ENCODE measurements around the gene IGSF9.
A peak's percentile ranks its signal among the peaks of the same experiment; 100 is the strongest.

Gene IGSF9

DNA sequence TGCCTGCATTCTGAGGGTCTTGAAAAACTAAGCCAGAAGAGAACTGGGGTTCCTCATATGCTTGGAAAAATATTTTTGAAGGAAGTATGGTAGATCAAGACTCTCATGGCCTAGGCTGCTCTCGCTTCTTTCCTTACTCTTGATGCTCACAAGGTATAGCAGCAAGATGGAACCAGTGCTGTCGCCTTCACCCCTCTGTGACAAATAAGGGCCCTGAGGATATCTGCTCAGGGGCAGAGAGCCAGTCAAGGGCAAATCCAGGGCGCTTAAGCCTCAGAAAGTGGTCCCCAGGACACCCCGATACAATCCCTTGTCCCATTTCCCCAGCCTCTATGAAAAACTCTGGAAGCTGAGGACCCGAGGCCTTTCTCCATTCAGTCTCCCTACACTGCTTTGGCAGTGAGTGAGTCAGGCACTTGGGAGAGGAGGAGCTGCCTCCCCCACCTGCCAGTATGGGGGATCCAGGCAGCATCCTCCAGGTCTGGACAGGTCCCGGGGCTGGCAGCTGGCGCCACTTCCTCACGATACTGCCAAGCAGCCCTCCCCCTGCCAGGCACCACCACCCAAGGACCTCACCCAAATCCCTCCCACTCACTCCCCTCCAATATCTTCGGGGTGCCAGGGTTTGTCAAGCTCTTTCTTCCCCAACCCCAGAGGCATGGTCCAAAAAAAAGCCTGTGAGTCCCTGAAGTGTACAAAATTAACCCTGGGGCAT, 1.3 kb downstream of the IGSF9 start:
- no peak for DNase-seq

- DNase-seq, result no peak
These were observed 2.2 kb downstream of the IGSF9 start for GRCh38 chr1:159943278-159943640.

DNA sequence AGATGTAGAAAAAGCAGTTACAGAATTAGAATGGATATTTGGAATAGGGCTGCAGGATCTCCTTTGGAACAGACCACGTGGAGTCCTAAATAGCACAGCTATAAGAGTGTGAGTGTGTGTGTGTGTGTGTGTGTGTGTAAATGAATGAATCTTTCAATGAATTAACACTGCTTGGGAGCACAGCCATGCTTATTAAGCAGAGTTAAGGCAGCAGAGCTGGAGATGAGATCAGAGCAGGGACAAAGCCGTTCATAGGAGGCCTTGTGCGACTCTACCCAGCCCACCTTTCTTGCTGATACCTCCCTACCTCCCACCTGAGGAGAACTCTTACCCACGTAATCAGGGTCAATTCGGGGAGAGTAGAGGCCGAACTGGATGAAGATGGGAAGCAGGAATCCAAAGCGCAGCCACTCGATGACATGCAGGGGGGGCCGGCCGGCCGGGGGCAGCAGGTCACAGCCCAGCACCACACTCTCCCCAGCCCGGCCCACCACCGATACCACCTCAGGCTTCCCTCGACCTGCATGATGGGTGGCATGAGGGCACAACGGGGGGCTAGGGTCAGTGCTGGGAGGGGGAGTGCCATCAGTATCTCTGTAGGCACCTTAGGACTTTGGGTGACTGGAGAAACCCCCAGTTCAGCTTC, 2.7 kb downstream of the IGSF9 start:
- DNase-seq, result no peak

GRCh38 chr1:159941591-159942560, 3.5 kb downstream of the IGSF9 start:
- DNase-seq, result no peak

- DNase-seq, result no peak
These were observed 4.3 kb downstream of the IGSF9 start for GRCh38 chr1:159941141-159941540.

DNA sequence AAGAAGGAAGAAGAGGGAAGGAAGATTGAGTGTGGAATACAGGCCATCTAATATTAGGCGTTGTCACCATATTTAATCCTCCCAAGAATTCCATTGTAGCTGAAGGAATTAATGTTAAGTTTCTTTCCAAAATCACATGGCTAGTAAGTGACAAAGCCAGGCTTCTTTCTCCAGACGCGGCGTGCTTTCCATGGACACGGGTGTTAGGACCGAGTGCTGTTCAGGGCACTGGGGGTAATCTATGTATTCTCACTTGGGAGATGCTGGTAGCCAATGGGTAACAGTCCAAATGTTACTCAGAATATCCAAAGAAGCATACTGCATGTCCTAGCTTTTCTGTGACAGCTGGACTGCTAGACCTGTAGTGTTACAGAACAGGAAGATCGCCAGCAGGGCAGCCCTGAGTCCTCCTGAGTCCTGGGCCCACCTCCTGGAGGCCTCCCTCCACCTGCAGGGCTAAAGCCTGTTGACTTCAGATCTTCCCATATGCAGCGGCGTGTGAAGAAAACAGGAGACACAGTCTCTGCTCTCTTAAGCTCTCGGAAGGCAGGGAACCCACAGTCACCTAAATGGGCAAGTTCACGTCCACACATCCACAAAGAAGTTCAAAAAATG, 5.3 kb downstream of the IGSF9 start:
- no peak for DNase-seq

- no peak for DNase-seq
These were observed 5.8 kb downstream of the IGSF9 start for GRCh38 chr1:159939678-159940002.

GRCh38 chr1:159938905-159939677, 6.3 kb downstream of the IGSF9 start:
- no peak for DNase-seq

- no peak for DNase-seq
These were observed 7.1 kb downstream of the IGSF9 start for GRCh38 chr1:159938211-159938852.

DNA sequence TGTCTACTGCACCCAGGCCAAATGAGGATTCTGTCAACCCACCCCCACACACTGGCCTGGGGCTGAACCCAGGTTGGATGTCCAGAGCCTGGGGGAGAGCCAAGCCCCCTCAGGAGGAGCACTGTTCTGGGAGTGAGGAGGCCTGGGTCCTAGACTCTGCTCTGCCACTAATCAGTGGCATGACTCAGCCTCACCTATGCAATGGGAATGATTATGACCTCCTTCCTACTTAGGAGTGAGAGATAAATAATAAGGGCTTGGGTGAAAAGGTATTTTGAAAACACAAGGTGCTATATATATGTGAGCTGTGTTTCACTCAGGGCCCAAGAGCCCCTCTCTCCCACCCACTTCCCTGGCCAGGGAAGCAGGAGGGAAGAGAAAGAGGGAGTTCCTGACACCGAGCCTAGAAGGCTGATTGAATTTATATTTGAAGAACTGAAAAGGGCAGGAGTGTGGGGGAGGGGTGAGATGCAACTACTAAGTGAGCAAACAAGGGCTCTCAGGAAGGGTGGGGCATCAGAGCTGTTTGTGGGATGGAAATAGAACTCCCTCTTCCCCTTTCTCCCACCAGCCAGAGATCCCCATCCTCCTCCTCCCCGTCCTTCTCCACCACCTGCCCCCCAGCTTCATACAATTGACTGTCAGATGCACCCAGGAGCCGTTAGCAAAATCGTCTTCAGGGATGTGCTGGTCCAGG, 8.2 kb downstream of the IGSF9 start:
- DNase-seq, result no peak

DNA sequence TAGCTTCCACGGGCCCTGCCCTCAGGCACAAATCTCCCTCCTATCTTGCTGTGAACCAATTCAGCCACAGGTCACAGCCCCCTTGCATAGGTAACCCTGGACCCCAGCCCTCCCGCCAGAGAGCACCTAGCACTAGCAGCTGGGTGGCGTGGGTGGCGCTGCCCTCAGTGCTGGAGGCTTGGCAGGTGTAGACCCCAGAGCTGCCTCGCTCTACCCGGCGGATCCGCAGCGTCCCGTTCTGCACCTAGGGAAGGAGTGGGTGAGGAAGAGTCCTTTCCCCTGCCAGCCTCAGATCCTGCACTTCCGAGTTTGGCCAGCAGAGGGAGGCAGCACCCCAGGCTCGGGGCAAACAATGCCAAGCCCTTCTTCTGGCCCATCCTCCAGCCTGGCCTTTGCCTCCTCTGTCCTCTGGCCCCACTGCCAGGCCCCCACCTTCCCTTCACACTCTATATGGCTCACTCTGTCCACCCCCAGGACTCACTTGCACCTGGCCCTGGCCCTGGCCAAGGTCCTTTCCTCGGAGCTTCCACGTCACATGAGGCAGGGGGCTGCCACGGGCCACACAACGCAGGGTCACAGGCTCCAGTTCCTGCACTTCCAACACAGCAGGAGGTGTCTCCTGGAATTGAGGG, 9.0 kb downstream of the IGSF9 start:
- peak; percentile 9 for DNase-seq

- DNase-seq, result no peak
These were observed 9.6 kb downstream of the IGSF9 start for GRCh38 chr1:159935719-159936272.

GRCh38 chr1:159935305-159935704, 10.1 kb downstream of the IGSF9 start:
- DNase-seq, result no peak

- DNase-seq, result no peak
These were observed 11.0 kb downstream of the IGSF9 start for GRCh38 chr1:159934136-159935039.

DNA sequence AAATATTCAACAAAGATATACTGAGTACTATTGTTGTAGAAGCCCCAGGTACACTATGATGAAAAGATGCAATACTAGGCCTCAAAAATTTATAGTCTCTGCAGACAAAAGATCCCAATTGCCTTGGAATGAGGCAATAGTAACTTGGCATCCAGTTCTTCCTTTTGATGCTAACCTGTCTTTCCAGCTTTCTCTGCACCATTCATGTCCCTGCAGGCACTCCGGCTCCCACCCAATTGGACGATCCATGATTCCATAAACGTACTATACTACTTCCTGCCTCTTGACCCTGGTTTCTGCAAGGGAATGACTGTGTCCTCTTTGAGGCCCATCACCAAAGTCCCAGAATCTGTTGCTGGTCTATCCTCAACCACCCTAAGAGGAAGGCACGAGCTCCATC, 12.1 kb downstream of the IGSF9 start:
- DNase-seq, result no peak

DNA sequence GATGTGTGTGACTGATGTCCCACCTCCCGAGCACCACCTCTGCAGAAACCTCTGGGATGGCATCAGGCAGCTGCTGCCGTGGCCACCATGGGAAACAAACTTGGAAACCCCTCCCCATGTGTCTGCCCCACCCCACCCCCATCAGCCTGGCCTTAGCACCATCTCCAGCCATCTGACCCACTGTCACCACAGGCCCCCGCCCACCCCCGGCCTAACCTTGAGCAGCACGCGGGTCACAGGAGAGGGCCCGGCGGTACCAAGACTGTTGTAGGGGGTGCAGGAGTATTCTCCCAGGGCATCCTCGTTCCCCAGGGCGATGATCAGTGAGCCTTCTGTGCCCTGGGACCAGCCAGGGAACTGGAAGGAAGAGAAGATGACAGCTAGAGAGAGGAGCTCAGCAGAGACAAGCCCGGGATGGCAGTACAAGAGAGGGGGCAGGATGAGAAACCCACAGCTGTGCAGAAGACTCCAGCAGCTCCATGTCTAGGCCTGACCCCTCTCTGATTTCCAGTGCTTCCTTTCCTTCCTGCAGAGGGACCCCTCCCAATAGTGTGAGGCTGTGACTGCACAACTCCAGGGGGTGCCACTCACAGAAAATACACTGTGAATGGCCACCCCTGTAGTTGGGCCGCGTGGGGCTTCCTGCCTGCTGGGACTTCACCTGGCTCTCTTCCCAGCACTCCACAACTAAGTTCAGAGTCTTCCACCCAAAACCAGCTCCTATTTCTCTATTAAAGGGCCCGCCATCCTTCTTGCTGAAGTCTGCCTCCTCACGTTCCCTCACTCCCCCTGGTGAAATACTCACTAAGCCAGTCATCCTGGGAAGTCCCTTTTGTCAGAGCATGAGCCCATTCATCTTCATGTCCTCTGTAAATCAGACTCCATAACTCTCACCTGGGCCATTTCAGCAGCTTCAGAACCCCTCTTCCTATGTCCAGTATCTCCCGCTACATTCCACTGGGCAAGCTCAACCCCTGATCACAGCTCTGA, 12.8 kb downstream of the IGSF9 start:
- DNase-seq, result no peak

GRCh38 chr1:159931795-159932173, 13.6 kb downstream of the IGSF9 start:
- no peak for DNase-seq
